Dermis microvascular lymphatic vessel endothelial cell (primary cell): ENCODE data around the gene PVALB. TPM values are rescaled to one million over a fixed set of nuclear protein-coding genes. Genes with fewer than 3 reads are reported as not detected.
A peak's percentile ranks its signal among the peaks of the same experiment; 100 is the strongest.
"Not testable (repeated sequence)": the region's sequence is repeated elsewhere in the genome, so short reads cannot be mapped to it uniquely, and the experiment has no call there.

ENCODE experiments used
- DNase-seq, 2 donors: peaks; one replicate each; pipeline versions ENCODE4 v3.0.0 to v3.0.0-alpha.2; 2010; ENCODE audit warnings: low read depth in 2 of 2
- total RNA-seq: library from RNA; depleted of rRNA; stranded (reverse); fragments of >200 nt; gene quantifications from 2 replicates; pipeline ENCODE4 v1.2.1, GENCODE V29; 2014

The PVALB gene
- total RNA-seq, 1 donor from 2014 or later = not detected

DNA sequence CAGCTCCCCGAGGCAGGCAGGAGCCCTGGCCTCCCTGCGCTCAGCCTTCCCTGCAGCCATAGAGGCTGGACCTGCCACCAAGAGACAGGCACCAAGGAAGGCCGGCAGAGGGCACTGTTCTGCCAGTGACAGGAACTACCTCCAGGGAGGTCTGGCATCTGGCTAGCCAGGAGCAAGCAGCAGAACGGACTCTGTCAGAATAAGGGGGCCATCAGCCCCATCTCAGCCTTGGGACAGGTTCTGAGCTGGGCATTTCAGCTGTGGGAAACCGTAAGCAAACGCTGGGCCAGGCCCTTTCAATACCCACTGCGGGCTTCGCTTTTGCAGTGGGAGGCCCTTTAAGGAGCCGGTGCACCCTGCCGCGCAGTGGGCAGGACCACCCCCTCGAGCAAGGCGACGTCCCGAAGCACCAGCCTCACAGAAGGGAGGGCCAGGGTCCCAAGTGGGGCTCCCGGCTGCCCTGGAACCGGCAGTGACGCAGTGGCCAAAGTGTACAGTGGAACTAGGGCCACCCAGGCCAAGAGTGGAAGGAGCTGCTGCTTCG is 59.1 kb downstream of the PVALB start:
- peak; percentile 61 to 81 for DNase-seq

DNA sequence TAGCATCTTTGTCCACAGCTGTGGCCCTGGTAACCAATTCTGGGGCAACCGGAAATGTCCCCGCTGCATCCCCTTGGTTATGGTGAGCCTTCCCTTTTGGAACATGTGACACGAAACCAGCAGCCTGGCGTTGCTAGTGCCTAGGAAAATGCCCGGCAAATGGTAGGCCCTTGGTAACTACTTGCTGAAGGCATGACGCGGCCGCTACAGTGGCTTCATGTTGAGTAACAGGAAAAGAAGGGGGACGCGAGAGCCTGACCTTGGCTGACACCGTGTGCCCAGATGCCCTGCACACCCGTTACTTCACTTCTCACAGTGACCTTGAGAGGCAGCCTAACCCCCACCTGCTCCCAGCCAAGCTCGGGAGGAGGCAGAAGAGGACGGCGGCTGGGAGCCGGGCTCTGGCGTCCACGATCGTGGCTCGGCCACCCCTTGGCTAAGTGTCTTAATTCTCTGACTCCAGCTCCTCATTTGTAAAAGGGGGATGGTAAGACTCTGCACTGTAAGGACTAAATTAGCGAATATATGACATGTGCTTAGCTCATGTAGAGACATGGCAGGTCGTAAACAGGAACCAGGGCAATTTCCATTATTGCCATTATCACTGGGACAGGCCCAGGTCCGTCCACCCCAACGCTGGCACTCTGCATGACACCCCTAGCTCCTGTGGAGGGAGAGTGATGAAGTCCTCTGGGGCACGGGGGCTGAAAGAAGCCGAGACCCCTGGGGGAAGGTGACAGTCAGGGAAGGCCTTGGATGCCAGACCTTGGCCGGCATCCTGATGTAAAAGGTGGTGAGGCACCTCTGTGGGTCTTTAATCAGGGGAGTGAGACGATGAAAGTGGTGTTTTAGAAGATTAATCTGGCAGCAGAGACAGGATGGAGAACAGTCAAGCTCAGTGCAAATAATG is 59.8 kb downstream of the PVALB start:
- DNase-seq = no peak

DNA sequence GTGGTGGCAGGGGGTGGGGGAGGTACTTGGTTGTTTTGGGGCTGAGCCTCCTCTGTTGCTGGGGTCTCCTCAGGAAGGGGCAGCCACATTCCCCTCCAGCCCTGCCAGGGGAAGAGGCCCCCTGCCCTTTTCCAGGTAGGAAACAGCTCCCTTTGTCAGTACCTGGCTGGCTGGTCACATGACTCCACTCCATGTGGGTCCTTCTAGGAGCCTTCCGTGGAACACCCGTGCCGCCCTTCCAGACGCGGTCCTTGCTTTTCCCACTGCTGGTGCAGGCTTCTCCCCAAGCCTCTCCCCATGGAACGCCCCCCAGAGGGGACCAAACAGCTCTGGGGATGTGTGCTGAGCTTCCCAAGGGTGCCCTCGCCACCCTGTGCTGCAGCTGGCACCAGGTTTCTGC is 60.8 kb downstream of the PVALB start:
- no peak for DNase-seq

DNA sequence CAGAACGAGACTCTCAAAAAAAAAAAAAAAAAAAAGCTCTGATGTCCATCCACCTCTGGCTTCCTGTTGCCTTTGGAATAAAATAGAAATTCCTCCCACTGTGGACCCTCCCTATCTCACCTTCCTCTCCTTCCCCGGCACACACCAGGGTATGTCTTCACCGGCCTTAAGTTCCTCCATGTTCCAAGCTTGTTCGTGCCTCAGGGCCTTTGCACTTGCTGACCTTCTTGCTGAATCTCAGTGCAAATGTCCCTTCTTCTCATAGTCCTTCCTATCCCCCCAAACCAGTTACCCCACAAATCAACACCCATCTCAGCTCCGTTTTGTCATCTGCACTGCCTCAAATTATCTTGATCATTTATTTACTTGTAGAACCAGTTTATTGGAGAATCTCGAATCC is 61.5 kb downstream of the PVALB start:
- DNase-seq = no peak

DNA sequence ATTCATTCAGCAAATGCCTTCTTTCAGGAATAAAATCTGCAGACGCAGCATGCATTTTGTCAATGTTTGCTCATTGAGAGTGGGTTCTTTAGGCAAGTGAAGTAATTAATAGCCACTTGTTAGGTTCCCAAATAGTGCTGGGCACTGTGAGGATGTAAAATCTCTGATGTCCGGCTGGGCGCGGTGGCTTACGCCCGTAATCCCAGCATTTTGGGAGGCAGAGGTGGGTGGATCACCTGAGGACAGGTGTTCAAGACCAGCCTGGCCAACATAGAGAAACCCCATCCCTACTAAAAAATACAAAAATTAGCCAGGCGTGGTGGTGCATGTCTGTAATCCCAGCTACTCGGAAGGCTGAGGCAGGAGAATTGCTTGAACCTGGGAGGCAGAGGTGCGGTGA is 62.0 kb downstream of the PVALB start:
- DNase-seq = not testable (repeated sequence)

DNA sequence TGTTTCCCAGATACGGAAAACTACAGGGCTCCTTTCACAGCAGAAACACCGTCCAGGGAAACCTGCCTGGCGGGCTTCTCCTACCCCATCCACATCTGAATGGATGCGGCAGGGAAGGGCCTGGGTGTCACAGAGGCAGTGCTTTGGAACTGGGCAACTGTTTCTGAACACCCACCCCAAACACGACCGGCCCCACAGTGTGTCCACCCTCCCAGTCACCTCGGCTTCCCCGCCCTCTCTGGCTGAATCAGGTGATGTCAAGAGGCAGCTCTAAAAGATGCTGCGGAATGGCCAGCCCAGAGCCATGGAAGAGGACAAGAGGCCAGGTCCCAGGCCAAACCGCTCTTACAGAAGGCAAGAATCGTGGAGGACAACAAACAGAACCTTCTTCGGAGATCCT is 62.9 kb downstream of the PVALB start:
- DNase-seq = no peak

DNA sequence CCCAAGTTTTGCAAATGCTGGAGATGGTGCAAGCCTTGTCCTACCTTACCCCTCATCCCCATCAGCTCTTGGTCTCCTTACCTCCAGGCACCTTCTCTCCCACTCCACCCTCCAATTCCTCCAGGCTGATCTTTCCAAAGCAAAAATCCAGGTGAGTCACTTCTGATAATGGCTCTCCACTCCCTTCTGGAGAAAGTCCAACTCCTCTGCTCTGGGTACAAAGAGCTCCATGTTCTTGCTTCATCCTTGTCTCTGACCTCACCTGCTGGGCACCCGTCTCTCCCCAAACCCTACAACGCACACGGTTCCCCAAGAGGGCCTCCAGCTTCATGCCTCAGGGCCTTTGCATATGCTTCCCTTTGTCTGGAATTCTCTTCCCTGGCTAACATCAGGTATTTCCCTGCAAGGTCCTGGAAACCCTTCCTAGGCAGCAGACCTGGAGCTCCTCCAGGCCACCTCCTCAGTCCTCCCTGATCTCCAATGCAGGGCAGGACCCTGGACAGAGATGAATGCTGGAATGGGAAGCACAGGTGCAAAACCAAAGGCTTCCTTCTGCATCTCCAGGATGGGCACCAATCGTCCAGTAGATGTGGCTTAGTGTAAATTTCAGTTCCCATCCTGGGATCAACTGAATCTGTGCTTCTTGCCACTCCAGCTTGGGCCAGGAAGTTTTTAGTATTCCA is 63.6 kb downstream of the PVALB start:
- DNase-seq = no peak

Other genes with a start within 250 kb of the PVALB start
- not detected in 2 replicates for gene CACNG2, start 113.3 kb downstream of the PVALB start, total RNA-seq
- 10.8 and 16.2 TPM in 2 replicates for gene IFT27, start 40.9 kb downstream of the PVALB start, total RNA-seq
- 0.13 TPM in 1 of 2 replicates, not detected in the other for gene NCF4, start 44.0 kb upstream of the PVALB start, total RNA-seq
- 2.8 and 7.1 TPM in 2 replicates for gene CSF2RB, start 96.6 kb upstream of the PVALB start, total RNA-seq
- 50.2 and 62.0 TPM in 2 replicates for gene TST, start 202.4 kb upstream of the PVALB start, total RNA-seq
- gene MPST, start 202.7 kb upstream of the PVALB start, total RNA-seq = 102 and 143 TPM in 2 replicates
- gene KCTD17, start 234.7 kb upstream of the PVALB start, total RNA-seq = 50.6 and 74.3 TPM in 2 replicates